Naive B cell (primary cell): ENCODE measurements around the gene KRT35. TPM values are rescaled to one million over a fixed set of nuclear protein-coding genes. Genes with fewer than 3 reads are reported as not detected.

Source experiments
- ATAC-seq, 2 donors: fragments of 150-1000 bp; cut with Tn5 transposase; 2 replicates each; pipeline ENCODE4 v1.10.0; 2021; ENCODE audit warnings: low read depth in 2 of 2, mild to moderate bottlenecking in 2 of 2, moderate library complexity in 2 of 2
- DNase-seq: peaks from one replicate; pipeline ENCODE4 v3.0.0; 2022
- H3K27ac Mint-ChIP-seq, 6 donors: one replicate each; pipeline ENCODE4 v1.8.0; 2020 to 2022; ENCODE audit warnings: mild to moderate bottlenecking in 6 of 6, mixed read lengths in 6 of 6, moderate library complexity in 5 of 6, inconsistent platforms in 2 of 6
- H3K27me3 Mint-ChIP-seq, 3 donors: one replicate each; pipeline ENCODE4 v1.8.0; 2021 to 2022; ENCODE audit warnings: mixed read lengths in 3 of 3, mild to moderate bottlenecking in 1 of 3
- H3K36me3 Mint-ChIP-seq, 2 donors: one replicate each; pipeline ENCODE4 v1.8.0; 2020 to 2022; ENCODE audit warnings: mixed read lengths in 2 of 2, inconsistent platforms in 1 of 2, mild to moderate bottlenecking in 1 of 2
- H3K4me1 Mint-ChIP-seq, 3 donors: one replicate each; pipeline ENCODE4 v1.8.0; 2020 to 2022; ENCODE audit warnings: mixed read lengths in 3 of 3, inconsistent platforms in 1 of 3, mild to moderate bottlenecking in 1 of 3, moderate library complexity in 1 of 3
- H3K4me3 Mint-ChIP-seq, 8 donors: one replicate each; pipeline ENCODE4 v1.8.0; 2020 to 2022; ENCODE audit warnings: mild to moderate bottlenecking in 8 of 8, mixed read lengths in 8 of 8, moderate library complexity in 8 of 8, inconsistent platforms in 2 of 8
- H3K9me3 Mint-ChIP-seq, 7 donors: one replicate each; pipeline ENCODE4 v1.8.0; 2020 to 2022; ENCODE audit warnings: mixed read lengths in 7 of 7, mild to moderate bottlenecking in 5 of 7, inconsistent platforms in 2 of 7, moderate library complexity in 1 of 7
- polyA plus RNA-seq, 6 donors: library from polyadenylated mRNA; unstranded; fragments of 300-500 nt; fragmentation: Illumina TruSeq; gene quantifications; one replicate each; pipeline ENCODE4 v1.2.3, GENCODE V29; 2021; ENCODE audit warnings: low read depth in 6 of 6

The KRT35 gene
- polyA plus RNA-seq: not detected

DNA sequence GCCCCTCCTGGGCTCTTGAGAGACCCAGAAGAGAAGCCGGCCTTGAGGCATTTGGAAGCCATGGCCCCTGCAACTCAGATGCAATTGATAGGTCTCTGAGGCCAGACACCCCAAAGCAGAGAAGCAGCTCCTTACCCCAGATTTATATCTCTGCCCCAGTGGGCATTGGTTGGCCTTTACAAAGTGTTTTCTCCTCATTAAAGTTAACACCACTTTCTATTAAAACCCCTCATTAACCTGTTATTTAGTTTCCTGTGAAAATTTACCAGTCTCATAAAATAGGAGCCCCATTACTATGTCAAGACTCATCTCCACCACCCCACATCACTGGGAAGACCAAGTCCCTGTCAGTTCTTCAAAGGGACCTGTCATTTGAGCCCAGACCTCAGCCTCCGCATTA lies at the start of gene KRT35:
Gene KRT35 (minus strand): TSS at position 116 of the 400 bp plus-strand sequence. CDS start 54 bp downstream, at position 62.
- Mint-ChIP-seq H3K27ac (no peak within 1 kb of the TSS), H3K4me3 (no peak within 1 kb of the TSS), H3K36me3 (no peaks in the 10 kb centered on the region)

DNA sequence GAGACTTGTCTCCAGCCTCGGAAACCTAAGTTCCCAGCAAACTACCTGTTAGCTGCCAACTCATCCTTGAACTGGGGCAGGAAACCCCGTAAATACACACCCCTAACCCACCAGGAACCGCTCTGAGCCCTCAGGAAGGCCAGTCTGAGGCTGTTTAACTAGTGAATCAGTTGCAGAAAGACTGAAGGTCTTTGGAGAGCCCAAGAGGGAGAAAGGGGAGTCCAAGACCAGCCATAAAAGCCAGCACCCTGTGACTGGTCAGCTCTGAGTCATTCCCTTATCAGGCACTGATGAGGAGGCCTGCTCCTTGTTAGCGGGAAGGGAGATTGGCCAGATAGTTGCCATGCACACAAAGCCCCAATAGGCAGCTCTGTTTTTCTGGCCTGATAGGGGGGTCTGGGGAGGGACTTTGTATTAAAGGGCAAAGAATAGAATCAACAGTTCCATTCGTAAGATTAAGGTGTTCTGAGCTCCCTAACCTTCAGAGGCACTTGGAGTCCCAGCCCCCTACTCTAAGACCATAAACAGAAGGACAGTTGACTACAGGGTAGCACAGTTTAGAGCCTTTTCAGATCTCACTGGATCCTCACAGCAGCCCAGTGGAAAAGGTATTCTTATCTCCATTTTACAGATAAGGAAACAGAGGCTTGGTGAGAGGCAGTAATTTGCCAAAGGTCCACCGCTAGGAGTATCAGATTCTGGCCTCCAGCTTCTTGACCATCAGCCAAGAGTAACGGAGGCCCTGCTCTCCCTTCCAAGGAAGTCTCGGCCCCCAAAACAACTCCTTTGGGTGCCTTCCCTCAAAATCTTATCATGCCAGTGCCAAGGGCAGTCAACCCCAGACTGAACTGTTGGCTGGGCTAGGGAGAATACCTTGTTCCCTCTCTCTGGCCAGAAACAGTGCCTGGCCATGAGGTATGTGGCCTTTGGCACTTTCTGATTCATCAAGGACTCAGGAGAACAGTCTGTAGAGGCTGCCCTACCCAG lies 49.4 kb upstream of the KRT35 start:
- DNase-seq (no peak), ATAC-seq (no peak)
- H3K27me3 Mint-ChIP-seq: peaks cover 44 to 94% (median 82%) of the 10 kb centered on the region in 3 donors
- peaks cover 0 to 4% (median 0%) of the 10 kb centered on the region in 7 donors for H3K9me3 Mint-ChIP-seq
- peaks cover 0 to under 1% of the 10 kb centered on the region in 2 donors for H3K36me3 Mint-ChIP-seq
- peaks cover 13 to 23% (median 20%) of the 10 kb centered on the region in 3 donors for H3K4me1 Mint-ChIP-seq
- H3K4me3 Mint-ChIP-seq: no peak overlapping the region
- no peak overlapping the region for H3K27ac Mint-ChIP-seq

More for the DNA sequence above, at the start of gene KRT35:
- DNase-seq: no peak
- H3K4me1 Mint-ChIP-seq: peaks cover 5 to 10% (median 6%) of the 10 kb centered on the region in 3 donors
- no peak for ATAC-seq
- peaks cover 0 to 18% (median 16%) of the 10 kb centered on the region in 3 donors for H3K27me3 Mint-ChIP-seq
- no peaks in the 10 kb centered on the region for H3K9me3 Mint-ChIP-seq

- no peak for DNase-seq
- peaks cover 13 to 23% (median 20%) of the 10 kb centered on the region in 3 donors for H3K4me1 Mint-ChIP-seq
- no peak for ATAC-seq
- H3K27me3 Mint-ChIP-seq: peaks cover 46 to 92% (median 74%) of the 10 kb centered on the region in 3 donors
- H3K4me3 Mint-ChIP-seq: peak overlapping the region in 4 of 8 donors; percentile 25 to 83 (median 53)
- H3K36me3 Mint-ChIP-seq: no peaks in the 10 kb centered on the region
- peaks cover 0 to 4% (median 0%) of the 10 kb centered on the region in 7 donors for H3K9me3 Mint-ChIP-seq
- H3K27ac Mint-ChIP-seq: no peak overlapping the region
These were observed 48.6 kb upstream of the KRT35 start for GRCh38 chr17:41529491-41529915.

GRCh38 chr17:41528959-41529353 lies 48.0 kb upstream of the KRT35 start:
- peak overlapping the region in 6 of 8 donors; percentile 38 to 86 (median 74) for H3K4me3 Mint-ChIP-seq

GRCh38 chr17:41527063-41528023 lies 46.4 kb upstream of the KRT35 start:
- ATAC-seq (peak; percentile 28 to 49), DNase-seq (no peak)
- peaks cover 13 to 23% (median 20%) of the 10 kb centered on the region in 3 donors for H3K4me1 Mint-ChIP-seq
- peak overlapping the region; percentile 15 to 85 (median 58) for H3K4me3 Mint-ChIP-seq
- no peaks in the 10 kb centered on the region for H3K36me3 Mint-ChIP-seq
- peaks cover 46 to 87% (median 59%) of the 10 kb centered on the region in 3 donors for H3K27me3 Mint-ChIP-seq
- H3K27ac Mint-ChIP-seq: no peak overlapping the region
- peaks cover 0 to 4% (median 0%) of the 10 kb centered on the region in 7 donors for H3K9me3 Mint-ChIP-seq

More at GRCh38 chr17:41528959-41529353, 48.0 kb upstream of the KRT35 start:
- Mint-ChIP-seq H3K27ac (no peak overlapping the region), H3K9me3 (peaks cover 0 to 4% (median 0%) of the 10 kb centered on the region in 7 donors), H3K36me3 (no peaks in the 10 kb centered on the region), H3K4me1 (peaks cover 13 to 23% (median 20%) of the 10 kb centered on the region in 3 donors), H3K27me3 (peaks cover 42 to 93% (median 73%) of the 10 kb centered on the region in 3 donors)
- DNase-seq (no peak), ATAC-seq (no peak)

DNA sequence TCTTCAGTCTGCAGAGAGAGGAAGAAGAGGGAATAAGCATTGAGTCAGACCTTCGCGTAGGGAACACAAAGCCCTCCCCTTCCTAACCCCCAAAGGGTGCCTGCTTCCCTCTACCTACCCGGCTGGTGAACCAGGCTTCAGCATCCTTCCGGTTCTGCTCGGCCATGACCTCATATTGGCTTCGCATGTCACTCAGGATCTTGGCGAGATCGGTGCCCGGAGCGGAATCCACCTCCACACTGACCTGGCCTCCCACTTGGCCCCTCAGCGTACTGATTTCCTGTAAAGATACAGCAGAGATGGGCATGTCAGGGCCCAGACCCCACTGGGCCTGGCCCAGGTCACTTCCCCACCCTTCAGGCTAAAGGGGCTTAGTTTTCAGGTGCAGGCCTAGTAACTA lies 43.3 kb upstream of the KRT35 start:
- no peak overlapping the region for H3K4me3 Mint-ChIP-seq
- peaks cover 0 to 4% (median 0%) of the 10 kb centered on the region in 7 donors for H3K9me3 Mint-ChIP-seq
- H3K4me1 Mint-ChIP-seq: peaks cover 11 to 22% (median 16%) of the 10 kb centered on the region in 3 donors
- H3K27me3 Mint-ChIP-seq: peaks cover 26 to 78% (median 40%) of the 10 kb centered on the region in 3 donors
- H3K36me3 Mint-ChIP-seq: no peaks in the 10 kb centered on the region
- no peak for ATAC-seq
- DNase-seq: no peak
- no peak overlapping the region for H3K27ac Mint-ChIP-seq

- peak overlapping the region in 1 of 6 donors; percentile 81 for H3K27ac Mint-ChIP-seq
These were observed 42.8 kb upstream of the KRT35 start for GRCh38 chr17:41523787-41524186.

DNA sequence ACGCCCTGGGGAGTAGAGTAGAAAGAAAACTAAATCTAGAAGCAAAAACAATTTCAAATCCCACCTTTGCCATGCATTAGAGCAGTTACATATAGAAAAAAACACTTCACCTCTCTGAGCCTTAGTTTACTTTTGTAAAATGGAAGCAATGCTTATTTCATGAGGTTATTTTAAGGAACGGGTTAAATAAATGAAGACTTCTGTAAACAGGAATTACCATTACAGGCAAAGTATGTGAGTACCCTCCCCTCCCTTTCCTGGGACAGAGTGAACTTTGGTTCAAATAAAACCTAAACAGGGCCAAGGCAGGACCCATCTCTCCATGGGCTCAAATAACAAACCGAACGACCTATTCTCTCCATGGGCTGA lies 42.3 kb upstream of the KRT35 start:
- peaks cover 22 to 78% (median 39%) of the 10 kb centered on the region in 3 donors for H3K27me3 Mint-ChIP-seq
- no peak for DNase-seq
- H3K9me3 Mint-ChIP-seq: peaks cover 0 to 4% (median 0%) of the 10 kb centered on the region in 7 donors
- no peak for ATAC-seq
- H3K4me1 Mint-ChIP-seq: peaks cover 4 to 12% (median 7%) of the 10 kb centered on the region in 3 donors
- no peak overlapping the region for H3K27ac Mint-ChIP-seq
- no peak overlapping the region for H3K4me3 Mint-ChIP-seq
- no peaks in the 10 kb centered on the region for H3K36me3 Mint-ChIP-seq

More at GRCh38 chr17:41523787-41524186, 42.8 kb upstream of the KRT35 start:
- Mint-ChIP-seq H3K4me3 (peak overlapping the region in 1 of 8 donors; percentile 22), H3K9me3 (peaks cover 0 to 4% (median 0%) of the 10 kb centered on the region in 7 donors), H3K27me3 (peaks cover 22 to 78% (median 40%) of the 10 kb centered on the region in 3 donors), H3K4me1 (peaks cover 8 to 18% (median 11%) of the 10 kb centered on the region in 3 donors), H3K36me3 (no peaks in the 10 kb centered on the region)
- no peak for ATAC-seq
- no peak for DNase-seq

GRCh38 chr17:41522301-41523224 lies 41.6 kb upstream of the KRT35 start:
- peaks cover 4 to 7% (median 7%) of the 10 kb centered on the region in 3 donors for H3K4me1 Mint-ChIP-seq
- no peak for ATAC-seq
- DNase-seq: no peak
- H3K27ac Mint-ChIP-seq: no peak overlapping the region
- peaks cover 22 to 73% (median 35%) of the 10 kb centered on the region in 3 donors for H3K27me3 Mint-ChIP-seq
- no peak overlapping the region for H3K4me3 Mint-ChIP-seq
- H3K9me3 Mint-ChIP-seq: peaks cover 0 to 4% (median 0%) of the 10 kb centered on the region in 7 donors
- no peaks in the 10 kb centered on the region for H3K36me3 Mint-ChIP-seq

DNA sequence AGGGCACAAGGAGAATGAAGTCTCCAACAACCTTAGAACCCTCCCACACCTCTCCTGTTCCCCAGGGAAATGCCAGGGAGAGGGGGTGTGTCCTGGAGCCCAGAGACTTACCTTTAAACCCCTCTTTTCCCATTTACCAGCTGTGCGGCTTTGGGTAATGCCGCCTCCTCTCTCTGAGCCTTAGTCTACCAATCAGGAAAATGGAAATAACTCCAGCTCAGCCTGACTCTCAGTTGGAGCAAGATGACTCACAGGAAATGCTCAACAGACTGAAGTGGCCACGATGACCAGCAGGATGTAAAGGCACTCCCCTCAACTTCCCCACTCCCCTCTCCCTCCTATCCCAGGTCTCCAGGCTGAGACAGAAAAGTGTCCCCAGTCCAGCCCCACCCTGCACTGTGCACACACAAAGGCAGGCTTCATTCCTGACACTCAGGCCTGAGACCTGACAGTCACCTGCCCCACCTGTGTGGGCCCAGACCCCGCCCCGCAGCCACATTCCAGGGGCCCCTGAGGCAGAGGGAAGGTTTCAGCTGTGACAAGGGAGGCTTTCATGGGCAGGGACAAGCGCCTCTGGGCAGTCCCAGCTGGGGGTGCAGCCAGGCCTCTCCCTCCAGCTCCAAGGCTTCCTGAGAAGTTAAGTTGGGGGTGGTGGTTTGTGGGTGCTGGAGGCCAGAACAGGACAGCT lies 40.8 kb upstream of the KRT35 start:
- H3K9me3 Mint-ChIP-seq: peaks cover 0 to under 1% (median 0%) of the 10 kb centered on the region in 7 donors
- peaks cover 22 to 72% (median 34%) of the 10 kb centered on the region in 3 donors for H3K27me3 Mint-ChIP-seq
- no peak overlapping the region for H3K27ac Mint-ChIP-seq
- no peak for DNase-seq
- no peaks in the 10 kb centered on the region for H3K36me3 Mint-ChIP-seq
- H3K4me1 Mint-ChIP-seq: no peaks in the 10 kb centered on the region
- H3K4me3 Mint-ChIP-seq: no peak overlapping the region
- no peak for ATAC-seq

- H3K4me3 Mint-ChIP-seq: no peak overlapping the region
- no peaks in the 10 kb centered on the region for H3K4me1 Mint-ChIP-seq
- ATAC-seq: no peak
- DNase-seq: no peak
- H3K36me3 Mint-ChIP-seq: no peaks in the 10 kb centered on the region
- no peaks in the 10 kb centered on the region for H3K9me3 Mint-ChIP-seq
- peaks cover 19 to 70% (median 38%) of the 10 kb centered on the region in 3 donors for H3K27me3 Mint-ChIP-seq
- H3K27ac Mint-ChIP-seq: no peak overlapping the region
These were observed 40.0 kb upstream of the KRT35 start for GRCh38 chr17:41520821-41521521.
